Hematopoietic multipotent progenitor cell treated with erythropoietin and hydrocortisone succinate and interleukin-3 and kit ligand, for 15 days (in vitro differentiated cells): ENCODE measurements around the gene RNU1-2.
"Not testable (repeated sequence)": the region's sequence is repeated elsewhere in the genome, so short reads cannot be mapped to it uniquely, and the experiment has no call there.

Experiments
- DNase-seq: peaks from one replicate; pipeline ENCODE4 v3.0.0-alpha.2; 2015; ENCODE audit warnings: low spot score

Gene RNU1-2

DNA sequence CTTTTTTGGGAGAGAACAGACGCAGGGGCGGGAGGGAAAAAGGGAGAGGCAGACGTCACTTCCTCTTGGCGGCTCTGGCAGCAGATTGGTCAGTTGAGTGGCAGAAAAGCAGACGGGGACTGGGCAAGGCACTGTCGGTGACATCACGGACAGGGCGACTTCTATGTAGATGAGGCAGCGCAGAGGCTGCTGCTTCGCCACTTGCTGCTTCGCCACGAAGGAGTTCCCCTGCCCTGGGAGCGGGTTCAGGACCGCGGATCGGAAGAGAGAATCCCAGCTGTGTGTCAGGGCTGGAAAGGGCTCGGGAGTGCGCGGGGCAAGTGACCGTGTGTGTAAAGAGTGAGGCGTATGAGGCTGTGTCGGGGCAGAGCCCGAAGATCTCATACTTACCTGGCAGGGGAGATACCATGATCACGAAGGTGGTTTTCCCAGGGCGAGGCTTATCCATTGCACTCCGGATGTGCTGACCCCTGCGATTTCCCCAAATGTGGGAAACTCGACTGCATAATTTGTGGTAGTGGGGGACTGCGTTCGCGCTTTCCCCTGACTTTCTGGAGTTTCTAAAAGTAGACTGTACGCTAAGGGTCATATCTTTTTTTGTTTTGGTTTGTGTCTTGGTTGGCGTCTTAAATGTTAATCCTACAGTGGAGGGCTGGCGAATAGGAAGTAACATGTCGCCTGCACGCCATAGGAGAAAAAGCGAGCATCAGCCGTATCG is at the start of gene RNU1-2:
Gene RNU1-2 (plus strand): TSS at position 383 of the 718 bp plus-strand sequence.
- peak; percentile 91 for DNase-seq

DNA sequence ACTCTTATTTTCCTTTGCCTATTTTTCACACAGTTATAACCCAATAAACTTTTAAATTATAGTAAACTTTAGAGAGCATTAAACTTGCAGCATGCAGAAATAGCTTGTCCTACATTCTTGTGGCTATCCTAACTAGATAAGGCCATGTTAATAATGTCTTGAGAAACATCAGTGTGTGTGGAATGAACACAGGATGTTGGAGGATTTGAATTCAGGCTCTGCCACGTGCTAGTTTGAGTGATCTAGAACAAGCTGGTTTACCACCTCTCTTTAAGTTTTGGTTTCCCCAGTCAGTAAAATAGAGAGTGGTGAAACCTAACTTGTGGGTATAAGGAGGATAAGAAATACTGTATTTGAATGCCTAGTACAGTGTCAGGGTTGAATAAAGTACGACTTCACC is 39.6 kb upstream of the RNU1-2 start:
- DNase-seq = not testable (repeated sequence)

DNA sequence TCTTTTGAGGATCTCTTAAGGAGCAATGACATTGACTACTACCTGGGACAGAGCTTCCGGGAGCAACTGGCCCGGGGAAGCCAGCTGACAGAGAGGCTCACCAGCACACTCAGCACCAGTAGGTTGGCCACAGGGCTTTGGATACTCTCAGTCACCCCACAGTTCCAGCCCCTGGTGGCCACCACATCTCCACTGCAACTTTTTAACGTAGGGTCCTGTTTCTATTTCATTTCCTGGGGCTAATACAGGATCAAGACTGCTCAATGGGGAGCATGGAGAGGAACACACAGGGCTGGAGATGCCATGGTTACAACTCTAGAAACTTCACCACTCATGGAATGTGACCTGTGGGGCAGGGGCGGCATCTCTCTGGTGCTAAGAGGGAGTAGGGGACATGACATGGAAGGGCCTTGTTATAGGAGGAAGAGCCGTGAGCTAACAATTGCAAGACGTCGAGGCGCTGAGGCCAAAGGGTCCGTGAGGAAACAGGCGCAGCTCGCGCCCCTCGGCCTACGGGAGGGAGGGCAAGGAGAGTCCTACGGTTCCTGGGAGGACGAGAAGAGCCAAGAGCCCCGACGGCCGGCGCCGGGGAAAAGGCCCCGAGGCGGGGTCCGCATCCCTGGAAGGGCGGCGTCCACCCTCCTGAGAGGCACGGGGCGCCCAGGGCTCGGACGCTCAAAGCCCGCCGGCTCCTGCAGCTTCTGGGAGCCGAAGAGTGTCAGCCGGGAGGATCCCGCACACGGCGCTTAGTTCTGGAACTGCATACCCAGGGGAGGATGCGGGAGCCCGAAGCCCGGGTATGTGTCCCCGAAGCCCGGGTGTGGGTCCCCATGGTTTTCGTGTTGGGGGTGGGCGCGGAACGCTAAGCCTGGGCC is 36.4 kb upstream of the RNU1-2 start:
- not testable (repeated sequence) for DNase-seq

DNA sequence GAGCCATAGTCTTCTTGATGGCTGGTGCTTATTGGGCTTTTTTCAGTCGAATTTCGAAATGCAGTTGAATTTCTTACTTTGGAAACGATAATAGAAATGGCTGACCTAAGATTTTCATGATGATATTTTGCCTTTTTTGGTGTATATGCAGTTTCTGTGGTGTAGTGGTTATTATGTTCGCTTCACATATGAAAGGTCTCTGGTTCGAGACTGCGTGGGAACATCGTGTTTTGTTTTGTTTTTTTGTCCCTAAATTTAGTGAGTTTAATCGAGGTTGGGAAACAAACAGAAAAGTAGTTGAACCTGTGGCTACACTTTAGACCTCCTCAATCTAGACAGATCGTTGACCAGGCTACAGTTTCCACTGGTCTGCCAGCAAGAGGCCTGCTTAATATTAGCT is 35.7 kb upstream of the RNU1-2 start:
- not testable (repeated sequence) for DNase-seq

DNA sequence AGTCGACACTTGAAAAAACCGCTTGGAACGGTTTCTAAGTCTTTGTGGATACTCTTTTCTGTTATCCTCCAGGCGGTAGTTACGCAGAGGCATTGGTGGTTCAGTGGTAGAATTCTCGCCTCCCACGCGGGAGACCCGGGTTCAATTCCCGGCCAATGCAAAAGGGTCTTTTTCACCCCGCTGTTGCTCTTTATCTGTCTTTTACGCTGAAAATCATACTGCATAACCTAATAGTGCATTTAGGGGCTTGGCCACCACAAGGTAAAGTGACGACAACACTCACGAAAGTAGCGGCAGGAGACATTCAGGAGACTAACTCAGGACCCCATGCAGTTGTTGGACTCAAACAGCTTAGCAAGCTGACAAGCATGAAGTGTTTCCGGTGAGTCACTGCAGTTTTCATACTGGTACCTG is 33.9 kb upstream of the RNU1-2 start:
- not testable (repeated sequence) for DNase-seq

DNA sequence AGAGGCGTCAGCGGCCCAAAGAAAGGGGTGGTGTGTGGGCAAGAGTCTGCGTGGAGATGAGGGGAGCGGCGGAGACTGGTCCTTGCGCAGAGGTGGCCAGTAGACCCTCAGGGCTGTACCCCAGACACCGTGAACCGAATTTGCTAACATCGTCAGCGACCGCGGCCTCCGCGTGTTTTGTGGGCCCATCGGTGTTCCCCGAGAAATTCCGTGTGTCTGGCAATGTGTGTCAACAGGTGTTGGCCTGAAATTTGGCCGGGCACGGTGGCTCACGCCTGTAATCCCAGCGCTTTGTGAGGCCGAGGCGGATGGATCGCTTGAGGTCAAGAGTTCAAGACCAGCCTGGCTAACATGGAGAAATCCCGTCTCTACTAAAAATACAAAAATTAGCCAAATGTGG is 33.4 kb upstream of the RNU1-2 start:
- DNase-seq = not testable (repeated sequence)

DNA sequence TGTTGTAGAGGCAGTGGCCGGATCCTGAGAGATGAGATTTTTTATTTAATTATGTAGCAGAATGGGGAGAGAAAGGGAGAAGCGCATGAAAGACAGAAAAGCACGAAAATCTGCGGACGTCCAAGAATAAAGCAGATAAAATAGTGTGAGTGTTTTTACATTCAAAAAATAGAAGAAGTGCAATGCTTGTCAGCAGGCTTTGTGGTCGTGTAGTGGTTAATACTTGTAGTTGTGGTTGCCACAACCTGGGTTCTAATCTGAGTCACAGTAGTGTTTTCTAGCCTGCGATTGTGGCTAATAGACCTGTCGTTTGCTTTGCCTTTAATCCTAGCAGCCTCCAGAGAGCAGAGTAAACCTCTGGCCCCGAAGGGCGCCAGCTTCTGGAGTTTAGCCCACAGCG is 32.8 kb upstream of the RNU1-2 start:
- not testable (repeated sequence) for DNase-seq

DNA sequence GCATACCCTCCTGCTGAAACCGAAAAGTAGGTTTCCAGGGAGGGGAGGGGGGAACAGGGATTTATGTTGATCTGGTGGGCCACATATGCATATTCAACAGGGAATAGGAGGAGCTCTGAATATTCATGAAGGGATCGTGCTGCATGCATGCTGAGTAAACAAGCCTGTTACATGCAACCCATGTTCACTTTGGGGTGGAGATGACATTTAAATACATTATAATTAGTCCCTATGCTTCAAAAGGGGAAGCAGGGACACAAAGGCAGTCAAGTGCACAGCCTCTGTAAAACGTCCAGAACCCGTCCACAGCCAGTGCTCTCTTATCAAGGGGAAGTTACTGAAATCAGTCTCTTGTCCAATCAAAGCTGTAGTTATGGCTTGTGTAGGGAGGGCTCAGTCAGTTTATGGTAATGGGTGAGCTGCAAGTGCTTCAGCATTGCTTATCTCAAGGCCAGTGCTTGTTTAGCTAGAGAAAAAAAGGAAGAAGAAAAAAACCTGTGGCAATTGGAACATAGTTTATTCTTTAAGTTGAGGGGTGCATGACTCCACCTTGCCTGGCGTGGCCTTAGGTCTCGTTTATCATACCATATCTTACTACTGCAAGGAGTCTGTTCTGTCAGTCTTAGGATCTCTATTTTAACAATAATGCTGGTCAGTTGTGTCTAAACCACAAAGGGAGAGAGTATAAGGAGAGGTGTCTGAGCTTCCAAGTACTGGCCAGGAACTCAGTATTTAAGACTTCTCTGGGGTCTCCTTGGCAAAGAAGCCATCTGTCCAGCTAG is 28.7 kb upstream of the RNU1-2 start:
- DNase-seq = not testable (repeated sequence)

DNA sequence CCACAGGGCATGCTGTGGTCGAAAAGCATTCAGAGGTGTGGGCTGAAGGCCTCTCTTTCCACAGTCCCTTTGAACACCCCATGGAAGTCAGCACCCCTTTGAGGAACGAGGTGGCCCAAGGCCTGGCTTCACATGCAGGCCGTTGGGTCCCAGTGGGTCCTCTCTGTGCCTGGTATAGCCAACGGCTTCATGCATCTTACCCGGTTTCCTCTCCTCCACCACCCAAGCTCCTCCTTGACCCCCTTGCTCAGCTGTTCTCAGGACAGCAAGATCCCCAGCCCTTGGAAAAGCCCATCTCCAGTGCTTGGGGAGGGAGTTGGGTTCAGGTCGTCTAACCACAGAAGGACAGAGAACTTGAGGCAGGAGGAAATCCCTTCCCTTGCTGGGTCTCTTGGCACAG is 27.0 kb upstream of the RNU1-2 start:
- DNase-seq = not testable (repeated sequence)

DNA sequence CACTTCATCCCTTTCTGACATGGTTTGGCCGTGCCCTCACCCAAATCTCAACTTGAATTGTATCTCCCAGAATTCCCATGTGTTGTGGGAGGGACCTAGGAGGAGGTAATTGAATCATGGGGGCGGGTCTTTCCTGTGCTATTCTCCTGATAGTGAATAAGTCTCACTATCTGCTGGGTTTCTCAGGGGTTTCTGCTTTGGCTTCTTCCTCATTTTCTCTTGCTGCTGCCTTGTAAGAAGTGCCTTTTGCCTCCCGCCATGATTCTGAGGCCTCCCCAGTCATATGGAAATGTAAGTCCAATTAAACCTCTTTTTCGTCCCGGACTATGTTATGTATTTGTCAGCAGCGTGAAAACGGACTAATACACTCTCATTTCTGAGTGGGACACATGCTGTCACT is 25.8 kb upstream of the RNU1-2 start:
- not testable (repeated sequence) for DNase-seq

DNA sequence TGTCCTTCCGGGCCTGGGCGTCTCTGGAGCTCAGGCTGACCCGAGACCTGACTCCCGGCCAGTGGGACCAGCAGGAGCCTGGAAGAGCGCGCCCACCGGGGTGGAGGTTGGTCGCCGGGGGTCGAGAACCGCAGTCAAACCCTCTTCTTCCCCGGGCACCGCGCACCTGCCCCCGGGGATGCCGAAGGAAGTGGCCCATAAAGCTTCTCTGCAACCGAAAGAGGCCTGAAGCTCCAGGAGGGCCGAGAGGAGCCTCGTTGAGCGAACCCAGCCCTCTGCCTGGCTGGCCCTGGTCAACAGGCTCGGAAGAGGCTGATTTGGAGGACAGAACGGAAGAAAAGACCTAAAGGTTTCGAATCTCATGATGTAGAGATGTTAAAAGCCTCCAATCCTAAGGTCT is 24.6 kb upstream of the RNU1-2 start:
- DNase-seq = not testable (repeated sequence)

DNA sequence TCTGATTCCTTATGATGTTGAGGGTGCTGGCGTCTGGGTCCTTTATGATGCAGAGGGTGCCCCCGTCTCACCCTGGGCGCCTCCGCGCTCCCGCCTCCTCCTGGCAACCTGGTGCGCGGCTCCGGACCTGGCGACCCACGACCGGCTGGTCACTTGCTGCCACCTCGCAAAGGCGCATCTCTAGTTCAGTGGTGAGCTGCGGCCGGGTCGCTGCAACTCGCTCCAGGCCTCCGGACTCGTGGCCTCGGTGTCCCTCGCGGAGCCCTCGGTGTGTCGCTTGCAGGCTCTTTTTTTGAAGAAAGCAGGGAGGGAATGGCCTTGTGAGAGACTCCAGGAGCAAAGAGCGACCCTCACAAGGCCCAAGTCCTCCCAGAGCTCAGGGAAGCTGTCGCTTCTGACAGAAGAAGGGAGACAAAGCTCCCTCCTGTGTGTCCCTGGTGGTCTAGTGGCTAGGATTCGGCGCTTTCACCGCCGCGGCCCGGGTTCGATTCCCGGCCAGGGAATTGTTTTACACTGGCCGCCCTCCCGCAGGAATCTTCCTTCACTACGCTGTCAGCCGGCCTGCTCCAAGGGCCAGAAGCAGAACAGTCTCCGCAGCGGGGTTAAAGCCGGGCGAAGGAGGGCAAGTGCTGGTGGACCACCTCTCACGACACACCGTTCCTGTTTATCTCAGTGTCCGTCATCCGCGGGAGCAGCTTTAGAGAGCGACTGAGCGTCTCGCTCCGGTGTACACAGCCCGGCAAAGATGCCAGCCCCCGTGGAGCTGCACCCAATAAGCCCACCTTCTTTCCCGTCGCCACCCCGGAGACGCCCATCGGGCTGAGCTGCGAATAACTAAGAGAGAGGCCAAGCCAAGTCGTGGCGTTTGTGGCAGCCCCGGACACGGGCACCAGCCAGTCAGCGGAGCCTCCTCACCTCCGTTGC is 23.4 kb upstream of the RNU1-2 start:
- not testable (repeated sequence) for DNase-seq

DNA sequence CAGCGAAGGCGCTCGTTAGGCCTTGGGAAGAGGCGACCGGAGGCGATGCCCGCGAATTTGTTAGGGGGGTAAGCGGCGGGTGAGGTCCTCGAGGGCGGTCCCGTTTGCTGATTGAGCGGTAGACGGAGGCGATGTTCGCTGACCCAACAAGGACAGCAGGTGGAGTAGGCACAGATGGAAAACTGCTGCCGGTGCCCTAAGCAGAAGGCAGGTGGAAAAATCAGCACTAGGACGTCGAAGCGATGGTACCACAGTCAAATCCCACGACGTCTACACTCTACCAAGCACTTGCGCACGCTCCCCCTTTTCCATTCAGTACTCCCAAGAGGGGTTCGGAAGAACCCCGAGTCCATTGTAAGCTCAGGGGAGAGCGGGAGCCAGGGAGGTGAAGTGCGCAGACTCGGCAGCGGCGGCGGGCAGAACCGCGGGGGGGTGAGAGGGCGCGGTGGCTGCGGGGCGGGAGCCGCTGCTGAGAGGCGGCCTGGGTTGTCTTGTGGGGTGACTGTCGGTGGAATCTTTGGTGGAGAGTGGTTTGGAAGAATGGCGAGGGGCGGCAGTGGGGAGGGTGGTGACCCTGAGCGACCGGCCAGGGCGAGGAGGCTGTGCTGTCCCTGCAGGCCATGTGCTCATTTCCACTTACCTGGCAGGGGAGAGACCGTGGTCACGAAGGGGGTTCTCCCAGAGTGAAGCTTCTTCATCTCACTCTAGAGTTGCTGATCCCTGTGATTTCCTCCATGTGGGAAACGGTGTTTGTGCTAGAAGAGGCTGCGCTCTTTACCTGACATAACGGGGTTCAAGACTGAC is 22.5 kb upstream of the RNU1-2 start:
- DNase-seq = peak; percentile 34

DNA sequence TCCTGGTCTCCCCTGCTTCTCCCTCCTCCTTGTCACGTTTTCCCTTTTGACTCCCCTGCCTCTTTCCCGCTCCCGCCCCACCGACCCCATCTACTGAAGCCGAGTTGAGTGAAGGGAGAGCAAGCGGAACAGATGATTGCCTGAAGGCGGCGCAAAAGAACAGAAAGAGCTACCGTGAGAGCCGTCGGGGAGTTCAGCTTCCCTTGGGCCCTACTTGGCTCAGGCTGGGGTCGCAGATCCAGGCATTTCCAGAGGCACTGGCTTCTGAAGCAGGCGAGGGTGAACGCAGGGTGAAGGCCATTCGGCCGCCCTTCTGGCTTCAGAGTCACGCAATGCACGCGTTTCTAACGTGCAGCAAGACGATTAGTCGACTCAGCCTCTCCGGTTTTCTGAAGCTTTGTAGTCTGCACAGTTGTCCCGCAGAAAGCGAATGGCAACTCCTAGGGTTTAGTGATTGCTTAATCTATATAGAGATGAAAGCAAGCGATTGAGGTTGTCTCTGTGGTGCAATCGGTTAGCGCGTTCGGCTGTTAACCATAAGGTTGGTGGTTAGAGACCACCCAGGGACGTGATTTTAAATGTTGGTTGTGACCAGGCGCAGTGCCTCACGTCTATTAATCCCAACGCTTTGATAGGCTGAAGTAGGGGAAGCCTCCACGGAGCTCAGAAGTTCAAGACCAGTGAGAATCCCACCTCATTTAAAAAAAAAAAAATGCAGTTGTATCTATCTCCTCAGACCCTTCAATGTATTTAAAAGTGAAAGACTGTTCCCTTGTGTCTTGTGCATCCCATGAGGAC is 20.6 kb upstream of the RNU1-2 start:
- not testable (repeated sequence) for DNase-seq

DNA sequence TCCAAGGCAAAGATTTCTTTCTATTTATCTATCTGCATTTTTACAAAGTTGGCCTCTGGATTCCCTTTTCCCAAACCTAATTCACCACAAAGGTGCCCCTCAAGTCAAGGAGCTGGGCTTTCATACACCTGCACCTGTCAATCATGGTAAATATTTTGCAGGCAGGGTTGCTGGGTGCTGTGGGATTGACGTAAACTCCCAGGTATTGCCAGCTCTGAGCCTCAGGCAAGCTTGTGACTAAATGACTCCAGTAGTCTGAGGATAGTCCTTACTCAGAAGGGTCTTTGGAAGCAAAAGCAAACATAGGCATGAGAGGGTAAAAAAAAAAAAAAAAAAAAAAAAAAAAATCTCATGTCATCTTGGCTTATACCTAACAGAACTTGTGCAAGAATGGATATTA is 14.0 kb upstream of the RNU1-2 start:
- DNase-seq = not testable (repeated sequence)

DNA sequence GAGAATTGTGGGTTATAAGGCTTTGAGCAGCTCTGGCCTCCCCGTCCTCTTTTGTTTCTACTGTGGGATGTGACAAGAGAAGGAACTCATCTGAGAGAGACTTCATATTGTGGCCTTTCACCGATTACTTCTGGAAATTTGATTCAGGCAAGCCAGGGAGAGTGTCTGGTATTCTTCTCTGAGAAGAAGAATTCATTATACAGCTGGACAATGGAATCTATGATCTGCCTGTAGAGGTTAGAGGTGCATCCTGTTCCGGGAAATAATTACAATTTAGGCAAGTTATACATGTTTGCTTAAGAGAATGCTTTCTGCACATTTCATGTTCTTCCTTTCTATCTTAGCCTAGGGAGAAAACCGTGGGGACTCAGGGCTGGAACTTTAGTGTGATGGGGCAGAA is 12.8 kb upstream of the RNU1-2 start:
- DNase-seq = no peak

DNA sequence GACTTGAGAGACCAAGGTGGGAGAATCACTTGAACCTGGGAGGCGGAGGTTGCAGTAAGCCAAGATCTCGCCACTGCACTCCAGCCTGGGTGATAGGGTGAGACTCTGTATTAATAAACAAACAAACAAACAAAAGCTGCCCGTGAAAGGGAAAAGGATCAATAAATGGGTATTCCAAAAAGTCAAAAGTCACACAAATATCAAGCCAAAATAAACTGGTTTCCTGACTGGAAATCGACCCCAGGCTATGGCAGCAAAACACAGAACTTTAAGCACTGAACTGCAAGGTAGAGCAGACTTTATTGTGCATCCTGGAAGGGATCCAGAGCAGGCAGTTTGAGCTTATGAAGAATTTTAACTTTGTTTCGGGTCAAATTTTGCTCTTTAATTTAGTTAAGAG is 11.3 kb upstream of the RNU1-2 start:
- not testable (repeated sequence) for DNase-seq

DNA sequence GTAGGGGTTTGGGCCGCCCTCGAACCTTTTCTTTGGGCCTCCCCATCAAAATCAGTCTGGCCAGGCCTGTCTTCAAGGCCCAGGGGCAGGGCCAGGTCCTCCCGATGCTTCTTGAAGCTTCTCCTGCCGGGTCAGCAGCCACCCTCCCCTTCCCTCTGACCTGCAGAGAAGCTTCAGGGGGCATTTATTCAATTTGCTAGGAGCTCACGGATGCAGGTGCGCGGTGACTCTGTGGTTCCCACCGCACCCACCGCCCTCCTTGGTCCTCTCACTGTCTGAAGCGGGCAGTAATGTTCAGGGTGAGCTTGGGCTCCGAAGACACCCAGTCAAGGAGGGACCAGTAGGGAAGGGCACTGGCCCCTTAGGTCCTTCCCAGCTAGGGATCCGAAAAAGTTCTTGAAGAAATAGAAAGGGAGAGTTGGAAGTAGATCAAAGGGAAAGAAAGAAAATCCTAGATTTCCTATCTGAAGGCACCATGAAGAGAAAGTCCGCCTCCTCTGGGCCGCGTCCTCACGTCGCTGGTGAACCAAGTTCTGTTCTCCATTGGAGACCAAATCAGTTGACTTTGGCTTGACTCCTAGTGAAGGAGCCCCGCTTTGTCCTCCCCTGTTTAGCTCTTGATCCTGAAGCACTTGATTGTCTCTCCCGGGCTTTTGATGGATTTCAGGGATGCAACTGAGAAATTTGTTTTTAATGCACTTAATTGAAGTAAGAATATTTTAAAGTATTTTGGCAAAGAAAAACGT is 8.7 kb upstream of the RNU1-2 start:
- no peak for DNase-seq
